DND-41 (cell line): ENCODE data around the gene IMP4.

Experiments used
- ATAC-seq: fragments of 200-7000 bp; cut with Tn5 transposase; 3 replicates; pipeline ENCODE4 v1.9.1; 2021; ENCODE audit warnings: low read depth; ENCODE audit not compliant: insufficient read depth
- DNase-seq: peaks from one replicate; pipeline ENCODE4 v3.0.0-alpha.2; 2020
- H2AFZ ChIP-seq: 2 replicates; pipeline ENCODE4 v1.6.0; 2012; ENCODE audit warnings: low read depth, low read length
- H3K27ac ChIP-seq: 2 replicates; pipeline ENCODE4 v1.5.1; 2012; ENCODE audit warnings: low read length, inconsistent platforms
- H3K27me3 ChIP-seq: fragments of 200-600 bp; sonication (generic); 2 replicates; pipeline ENCODE4 v1.6.0; 2012; ENCODE audit warnings: low read length, mild to moderate bottlenecking, inconsistent platforms; ENCODE audit not compliant: insufficient read depth, poor library complexity
- H3K36me3 ChIP-seq: 2 replicates; pipeline ENCODE4 v1.5.1; 2012; ENCODE audit warnings: low read length, inconsistent platforms; ENCODE audit not compliant: insufficient read depth
- H3K4me1 ChIP-seq: 2 replicates; pipeline ENCODE4 v1.5.1; 2012; ENCODE audit warnings: mild to moderate bottlenecking, low read length; ENCODE audit not compliant: insufficient read depth
- H3K4me2 ChIP-seq: 2 replicates; pipeline ENCODE4 v1.6.0; 2012; ENCODE audit warnings: mild to moderate bottlenecking, moderate library complexity, low read length, inconsistent platforms; ENCODE audit not compliant: insufficient read depth
- H3K4me3 ChIP-seq, 2 experiments: fragments of 200-600 bp in 1 of 2; shearing (Covaris generic) in 1 of 2; 2 replicates each; pipeline ENCODE4 v1.5.1; 2012 to 2016; ENCODE audit warnings: inconsistent platforms in 2 of 2, low read length in 2 of 2, mild to moderate bottlenecking in 2 of 2, low read depth in 1 of 2, moderate library complexity in 1 of 2
- H3K79me2 ChIP-seq: 2 replicates; pipeline ENCODE4 v1.6.0; 2012; ENCODE audit warnings: low read length, inconsistent platforms; ENCODE audit not compliant: insufficient read depth
- H3K9ac ChIP-seq: 2 replicates; pipeline ENCODE4 v1.6.0; 2012; ENCODE audit warnings: low read depth, mild to moderate bottlenecking, inconsistent platforms, low read length, moderate library complexity
- H3K9me3 ChIP-seq: 2 replicates; pipeline ENCODE4 v1.5.1; 2012; ENCODE audit warnings: low read length, moderate library complexity, mild to moderate bottlenecking, inconsistent platforms; ENCODE audit not compliant: insufficient read depth, severe bottlenecking
- H4K20me1 ChIP-seq: 2 replicates; pipeline ENCODE4 v1.6.0; 2012; ENCODE audit warnings: low read length; ENCODE audit not compliant: insufficient read depth
- EZH2 ChIP-seq: IDR thresholded peaks from 3 replicates; pipeline ENCODE4 v1.6.1; 2012; ENCODE audit warnings: borderline replicate concordance, low read depth, mild to moderate bottlenecking, moderate library complexity, low read length, inconsistent platforms; ENCODE audit not compliant: severe bottlenecking
- TF ChIP-seq, protein P1 (sequence below): IDR thresholded peaks from 2 replicates; pipeline ENCODE4 v1.5.1; 2012; ENCODE audit warnings: borderline replicate concordance, low read length, moderate library complexity, mild to moderate bottlenecking; ENCODE audit not compliant: poor library complexity, severe bottlenecking; ENCODE audit errors: extremely low read depth

IMP4 gene

GRCh38 chr2:130342533-130343275 lies at the start of gene IMP4:
Gene IMP4, plus strand, starts transcription at chr2:130342897. Its CDS starts 36 bp downstream, at chr2:130342933.
- peak within 1 kb of the TSS; percentile 64 for H3K9ac ChIP-seq
- H2AFZ ChIP-seq = peak within 1 kb of the TSS; percentile 87
- H3K4me3 ChIP-seq = peak within 1 kb of the TSS; percentile 56 to 89
- peaks cover 36% of the 10 kb centered on the region for H3K79me2 ChIP-seq
- peak within 1 kb of the TSS; percentile 94 for H3K27ac ChIP-seq
- peaks cover 35% of the 10 kb centered on the region for H3K4me1 ChIP-seq
- H3K36me3 ChIP-seq = peaks cover 65% of the 10 kb centered on the region
- no peaks in the 10 kb centered on the region for H3K9me3 ChIP-seq
- TF ChIP-seq, protein P1, sequence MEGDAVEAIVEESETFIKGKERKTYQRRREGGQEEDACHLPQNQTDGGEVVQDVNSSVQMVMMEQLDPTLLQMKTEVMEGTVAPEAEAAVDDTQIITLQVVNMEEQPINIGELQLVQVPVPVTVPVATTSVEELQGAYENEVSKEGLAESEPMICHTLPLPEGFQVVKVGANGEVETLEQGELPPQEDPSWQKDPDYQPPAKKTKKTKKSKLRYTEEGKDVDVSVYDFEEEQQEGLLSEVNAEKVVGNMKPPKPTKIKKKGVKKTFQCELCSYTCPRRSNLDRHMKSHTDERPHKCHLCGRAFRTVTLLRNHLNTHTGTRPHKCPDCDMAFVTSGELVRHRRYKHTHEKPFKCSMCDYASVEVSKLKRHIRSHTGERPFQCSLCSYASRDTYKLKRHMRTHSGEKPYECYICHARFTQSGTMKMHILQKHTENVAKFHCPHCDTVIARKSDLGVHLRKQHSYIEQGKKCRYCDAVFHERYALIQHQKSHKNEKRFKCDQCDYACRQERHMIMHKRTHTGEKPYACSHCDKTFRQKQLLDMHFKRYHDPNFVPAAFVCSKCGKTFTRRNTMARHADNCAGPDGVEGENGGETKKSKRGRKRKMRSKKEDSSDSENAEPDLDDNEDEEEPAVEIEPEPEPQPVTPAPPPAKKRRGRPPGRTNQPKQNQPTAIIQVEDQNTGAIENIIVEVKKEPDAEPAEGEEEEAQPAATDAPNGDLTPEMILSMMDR = peak; percentile 37
- TF ChIP-seq EZH2 = no peak
- H3K4me2 ChIP-seq = peak within 1 kb of the TSS; percentile 89
- DNase-seq (peak; percentile 97), ATAC-seq (peak; percentile 90)
- H3K27me3 ChIP-seq = no peaks in the 10 kb centered on the region
- peaks cover 24% of the 10 kb centered on the region for H4K20me1 ChIP-seq

- H3K36me3 ChIP-seq = no peaks in the 10 kb centered on the region
- TF ChIP-seq, protein P1 = no peak
- no peak for TF ChIP-seq EZH2
- H3K4me3 ChIP-seq = no peak overlapping the region
- ATAC-seq (no peak), DNase-seq (no peak)
- H3K27ac ChIP-seq = no peak overlapping the region
- no peaks in the 10 kb centered on the region for H3K4me1 ChIP-seq
- no peaks in the 10 kb centered on the region for H3K9me3 ChIP-seq
- no peaks in the 10 kb centered on the region for H4K20me1 ChIP-seq
- no peaks in the 10 kb centered on the region for H3K79me2 ChIP-seq
- H3K4me2 ChIP-seq = no peak overlapping the region
- peaks cover 3% of the 10 kb centered on the region for H3K27me3 ChIP-seq
- H2AFZ ChIP-seq = no peak overlapping the region
- no peak overlapping the region for H3K9ac ChIP-seq
These were observed 42.3 kb upstream of the IMP4 start for GRCh38 chr2:130300258-130300969.

DNA sequence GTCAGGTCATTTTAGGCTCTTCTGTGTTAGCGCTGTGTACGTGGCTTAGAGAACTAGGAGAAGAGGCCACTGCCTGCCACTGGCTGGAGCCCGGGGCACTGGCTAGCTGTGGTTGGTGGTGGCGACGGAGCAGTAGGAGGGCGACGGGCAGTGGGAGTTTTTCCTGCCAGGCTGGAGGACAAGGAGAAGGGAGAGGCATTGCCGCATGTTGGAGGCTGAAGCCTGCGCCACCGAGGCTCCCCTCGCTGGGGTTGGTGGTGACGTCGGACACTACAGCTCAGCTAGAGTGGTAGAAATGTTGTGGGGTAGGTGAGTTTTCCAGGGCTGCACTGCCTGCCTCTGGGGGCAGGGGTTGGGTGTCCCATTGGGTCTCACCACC lies 41.7 kb upstream of the IMP4 start:
- no peak for ATAC-seq
- no peak overlapping the region for H3K4me3 ChIP-seq
- no peaks in the 10 kb centered on the region for H4K20me1 ChIP-seq
- no peak overlapping the region for H3K9ac ChIP-seq
- H3K27me3 ChIP-seq = peaks cover 3% of the 10 kb centered on the region
- H3K4me2 ChIP-seq = no peak overlapping the region
- H3K79me2 ChIP-seq = no peaks in the 10 kb centered on the region
- H3K36me3 ChIP-seq = no peaks in the 10 kb centered on the region
- TF ChIP-seq EZH2 = no peak
- TF ChIP-seq, protein P1 = no peak
- H3K27ac ChIP-seq = no peak overlapping the region
- H3K4me1 ChIP-seq = no peaks in the 10 kb centered on the region
- DNase-seq = no peak
- H3K9me3 ChIP-seq = no peaks in the 10 kb centered on the region
- H2AFZ ChIP-seq = no peak overlapping the region
